NT2/D1 (cell line): ENCODE measurements around the gene MAGI2.

ENCODE experiments used
- SUZ12 ChIP-seq: IDR thresholded peaks from 2 replicates; pipeline ENCODE4 v1.6.1; 2011; ENCODE audit not compliant: insufficient read length, insufficient read depth; ENCODE audit errors: extremely low read depth
- YY1 ChIP-seq: IDR thresholded peaks from 2 replicates; pipeline ENCODE4 v1.6.1; 2011; ENCODE audit not compliant: insufficient read length, insufficient read depth

DNA sequence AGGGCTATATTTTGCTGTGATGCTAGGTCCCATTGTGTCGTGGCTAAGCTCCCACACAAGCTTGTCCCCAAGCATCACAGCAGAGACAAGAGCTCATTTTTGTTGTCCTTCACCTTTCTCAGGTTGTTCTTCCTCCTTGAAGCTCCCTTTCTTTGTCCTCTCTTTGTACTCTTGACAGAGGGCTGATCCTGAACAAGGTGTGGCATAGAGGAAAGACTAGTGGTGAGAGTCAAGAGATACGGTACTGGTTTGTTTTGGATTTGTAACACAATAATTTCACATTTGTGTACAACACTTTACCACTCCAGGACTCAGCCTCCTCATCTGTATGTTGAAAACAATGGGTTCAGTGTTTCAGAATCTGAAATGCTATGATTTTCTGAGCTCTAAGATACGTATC is 41.0 kb downstream of the MAGI2 start:
- TF ChIP-seq YY1: no peak
- TF ChIP-seq SUZ12: no peak
